K562 (cell line): Measurements from ENCODE around the gene ISYNA1. TPM values are rescaled to one million over a fixed set of nuclear protein-coding genes. Genes with fewer than 3 reads are reported as not detected.

ENCODE experiments used
- BRF1 ChIP-seq: IDR thresholded peaks from 3 replicates; pipeline ENCODE4 v1.6.1; 2011; ENCODE audit warnings: borderline replicate concordance, mild to moderate bottlenecking; ENCODE audit not compliant: insufficient read length; ENCODE audit errors: extremely low read depth
- DIDO1 ChIP-seq: fragments of 450-650 bp; IDR thresholded peaks from 2 replicates; pipeline ENCODE4 v1.6.1; 2016; ENCODE audit warnings: low read depth, missing biosample characterization, missing genetic modification characterization
- EP400 ChIP-seq: fragments of 450-650 bp; IDR thresholded peaks from 2 replicates; pipeline ENCODE4 v1.6.1; 2017; ENCODE audit warnings: antibody characterized with exemption, mild to moderate bottlenecking, moderate library complexity
- L3MBTL2 ChIP-seq: fragments of 450-650 bp; IDR thresholded peaks from 2 replicates; pipeline ENCODE4 v1.6.1; 2016; ENCODE audit warnings: mild to moderate bottlenecking, moderate library complexity
- RAD21 ChIP-seq, 2 experiments: fragments of 250-450 bp in 1 of 2; fragments of 450-650 bp in 1 of 2; sonication (Bioruptor Pico) in 1 of 2; formaldehyde crosslinking in 1 of 2; IDR thresholded peaks in 1 of 2; conservative IDR thresholded peaks in 1 of 2; 2 replicates each; pipeline versions ENCODE4 v1.4.0 to v1.8.0; 2020 to 2022; ENCODE audit warnings: mild to moderate bottlenecking in 2 of 2, moderate library complexity in 1 of 2
- SMC3 ChIP-seq: conservative IDR thresholded peaks from 2 replicates; pipeline ENCODE4 v1.6.1; 2011; ENCODE audit warnings: low read depth, low read length, improper control_type of control experiment; ENCODE audit not compliant: insufficient read depth
- TBL1XR1 ChIP-seq, 2 experiments: IDR thresholded peaks; 2 replicates each; pipeline ENCODE4 v1.6.1; 2012; ENCODE audit warnings: improper control_type of control experiment in 2 of 2, low read length in 2 of 2, mild to moderate bottlenecking in 1 of 2
- ZNF561 ChIP-seq: fragments of 450-650 bp; formaldehyde crosslinking; conservative IDR thresholded peaks from 2 replicates; pipeline ENCODE4 v1.4.0; 2020; ENCODE audit warnings: mild to moderate bottlenecking, moderate library complexity
- polyA plus RNA-seq, 8 experiments: library from polyadenylated mRNA; depleted of rRNA in 4 of 8; stranded (reverse) in 5 of 8; unstranded in 3 of 8; fragments of >200 nt; fragmentation: Nextera tagmentation in 2 of 8; fragmentation: Illumina TruSeq in 1 of 8; extraction: Ambion mirVana in 2 of 8; extraction: Trizol in 1 of 8; gene quantifications; 2 replicates each; pipeline versions ENCODE4 v1.2.1 to v1.2.3, GENCODE V29; 2011 to 2014; ENCODE audit warnings: inconsistent platforms in 1 of 8, missing spikeins in 1 of 8
- total RNA-seq, 7 experiments: library from RNA; depleted of rRNA in 6 of 7; stranded (reverse); fragments of >200 nt in 6 of 7; fragmentation: Illumina TruSeq in 2 of 7; extraction: Trizol in 2 of 7; gene quantifications; 2 replicates each; pipeline versions ENCODE4 v1.2.1 to v1.2.3, GENCODE V29; 2011 to 2021; ENCODE audit warnings: low replicate concordance in 1 of 7
- TF ChIP-seq, protein P1 (sequence below): fragments of 250-450 bp; sonication (Bioruptor Pico); IDR thresholded peaks from 2 replicates; pipeline ENCODE4 v1.5.0; 2022; ENCODE audit warnings: mild to moderate bottlenecking
- TF ChIP-seq, protein P2 (sequence below), 2 experiments: fragments of 450-650 bp; IDR thresholded peaks; 2 replicates each; pipeline ENCODE4 v1.6.1; 2016; ENCODE audit warnings: mild to moderate bottlenecking in 2 of 2, borderline replicate concordance in 1 of 2, low read depth in 1 of 2, moderate library complexity in 1 of 2
- TF ChIP-seq, protein P3 (sequence below), 2 experiments: fragments of 150-350 bp in 1 of 2; IDR thresholded peaks; 2 replicates each; pipeline ENCODE4 v1.6.1; 2012 to 2016; ENCODE audit warnings: low read depth in 2 of 2, low read length in 2 of 2, mild to moderate bottlenecking in 1 of 2, moderate library complexity in 1 of 2

The ISYNA1 gene
- total and polyA plus RNA-seq, 9 of the 15 experiments (the other 6 are each of a cell fraction or from before 2014, with no cell fraction given), result 21.8 to 460 (median 93.2) TPM

- TF ChIP-seq, protein P1, sequence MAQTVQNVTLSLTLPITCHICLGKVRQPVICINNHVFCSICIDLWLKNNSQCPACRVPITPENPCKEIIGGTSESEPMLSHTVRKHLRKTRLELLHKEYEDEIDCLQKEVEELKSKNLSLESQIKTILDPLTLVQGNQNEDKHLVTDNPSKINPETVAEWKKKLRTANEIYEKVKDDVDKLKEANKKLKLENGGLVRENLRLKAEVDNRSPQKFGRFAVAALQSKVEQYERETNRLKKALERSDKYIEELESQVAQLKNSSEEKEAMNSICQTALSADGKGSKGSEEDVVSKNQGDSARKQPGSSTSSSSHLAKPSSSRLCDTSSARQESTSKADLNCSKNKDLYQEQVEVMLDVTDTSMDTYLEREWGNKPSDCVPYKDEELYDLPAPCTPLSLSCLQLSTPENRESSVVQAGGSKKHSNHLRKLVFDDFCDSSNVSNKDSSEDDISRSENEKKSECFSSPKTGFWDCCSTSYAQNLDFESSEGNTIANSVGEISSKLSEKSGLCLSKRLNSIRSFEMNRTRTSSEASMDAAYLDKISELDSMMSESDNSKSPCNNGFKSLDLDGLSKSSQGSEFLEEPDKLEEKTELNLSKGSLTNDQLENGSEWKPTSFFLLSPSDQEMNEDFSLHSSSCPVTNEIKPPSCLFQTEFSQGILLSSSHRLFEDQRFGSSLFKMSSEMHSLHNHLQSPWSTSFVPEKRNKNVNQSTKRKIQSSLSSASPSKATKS (CRISPR knock-in tag), result no peak
- TF ChIP-seq, protein P2, sequence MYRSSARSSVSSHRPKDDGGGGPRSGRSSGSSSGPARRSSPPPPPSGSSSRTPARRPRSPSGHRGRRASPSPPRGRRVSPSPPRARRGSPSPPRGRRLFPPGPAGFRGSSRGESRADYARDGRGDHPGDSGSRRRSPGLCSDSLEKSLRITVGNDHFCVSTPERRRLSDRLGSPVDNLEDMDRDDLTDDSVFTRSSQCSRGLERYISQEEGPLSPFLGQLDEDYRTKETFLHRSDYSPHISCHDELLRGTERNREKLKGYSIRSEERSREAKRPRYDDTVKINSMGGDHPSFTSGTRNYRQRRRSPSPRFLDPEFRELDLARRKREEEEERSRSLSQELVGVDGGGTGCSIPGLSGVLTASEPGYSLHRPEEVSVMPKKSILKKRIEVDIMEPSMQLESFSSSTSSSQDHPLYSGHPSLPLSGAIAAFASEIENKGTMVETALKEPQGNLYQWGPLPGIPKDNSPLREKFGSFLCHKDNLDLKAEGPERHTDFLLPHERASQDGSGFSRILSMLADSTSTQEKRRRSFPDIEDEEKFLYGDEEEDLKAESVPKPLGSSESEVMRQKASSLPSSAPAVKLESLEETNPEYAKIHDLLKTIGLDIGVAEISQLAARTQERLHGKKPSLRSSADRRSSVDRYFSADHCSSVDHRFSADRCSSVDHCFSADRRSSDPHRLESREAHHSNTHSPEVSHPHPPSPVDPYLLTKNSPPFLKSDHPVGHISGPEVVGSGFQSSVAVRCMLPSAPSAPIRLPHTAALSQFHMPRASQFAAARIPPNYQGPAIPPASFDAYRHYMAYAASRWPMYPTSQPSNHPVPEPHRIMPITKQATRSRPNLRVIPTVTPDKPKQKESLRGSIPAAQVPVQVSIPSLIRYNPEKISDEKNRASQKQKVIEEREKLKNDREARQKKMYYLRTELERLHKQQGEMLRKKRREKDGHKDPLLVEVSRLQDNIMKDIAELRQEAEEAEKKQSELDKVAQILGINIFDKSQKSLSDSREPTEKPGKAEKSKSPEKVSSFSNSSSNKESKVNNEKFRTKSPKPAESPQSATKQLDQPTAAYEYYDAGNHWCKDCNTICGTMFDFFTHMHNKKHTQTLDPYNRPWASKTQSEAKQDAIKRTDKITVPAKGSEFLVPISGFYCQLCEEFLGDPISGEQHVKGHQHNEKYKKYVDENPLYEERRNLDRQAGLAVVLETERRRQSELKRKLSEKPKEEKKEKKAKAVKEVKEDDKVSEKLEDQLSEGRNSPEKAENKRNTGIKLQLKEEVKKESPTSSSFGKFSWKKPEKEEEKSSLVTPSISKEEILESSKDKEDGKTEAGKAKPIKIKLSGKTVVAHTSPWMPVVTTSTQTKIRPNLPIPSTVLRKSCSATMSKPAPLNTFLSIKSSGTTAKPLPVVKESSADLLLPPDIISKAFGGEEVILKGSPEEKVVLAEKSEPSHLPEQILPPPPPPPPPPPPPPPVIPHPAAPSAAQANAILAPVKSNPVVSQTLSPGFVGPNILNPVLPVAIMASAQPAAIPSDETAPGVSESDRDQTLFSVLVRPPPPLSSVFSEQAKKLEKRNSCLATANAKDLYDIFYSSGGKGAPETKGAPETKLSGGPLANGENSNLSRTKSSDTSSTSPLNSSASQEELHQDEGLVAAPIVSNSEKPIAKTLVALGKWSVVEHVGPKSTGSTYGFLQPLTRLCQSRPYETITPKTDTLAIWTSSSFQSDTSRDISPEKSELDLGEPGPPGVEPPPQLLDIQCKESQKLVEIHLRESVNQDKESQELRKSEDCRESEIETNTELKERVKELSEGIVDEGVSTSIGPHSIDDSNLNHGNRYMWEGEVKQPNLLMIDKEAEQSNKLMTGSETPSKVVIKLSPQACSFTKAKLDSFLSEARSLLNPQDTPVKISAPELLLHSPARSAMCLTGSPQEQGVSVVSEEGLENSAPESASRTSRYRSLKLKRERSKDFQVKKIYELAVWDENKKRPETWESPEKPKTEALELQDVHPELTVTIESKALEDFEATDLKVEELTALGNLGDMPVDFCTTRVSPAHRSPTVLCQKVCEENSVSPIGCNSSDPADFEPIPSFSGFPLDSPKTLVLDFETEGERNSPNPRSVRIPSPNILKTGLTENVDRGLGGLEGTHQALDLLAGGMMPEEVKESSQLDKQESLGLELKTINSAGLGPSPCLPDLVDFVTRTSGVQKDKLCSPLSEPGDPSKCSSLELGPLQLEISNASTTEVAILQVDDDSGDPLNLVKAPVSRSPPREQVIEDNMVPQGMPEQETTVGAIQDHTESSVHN (IDR thresholded peaks at IDR 0.05; ENCODE audit: borderline replicate concordance in 1 of 2, low read depth in 1 of 2), result no peak
- TF ChIP-seq DIDO1 (no peak), TBL1XR1 (IDR thresholded peaks at IDR 0.05; ENCODE audit: low read length in 2 of 2) (peak; percentile 47 to 83), L3MBTL2 (peak; percentile 67), RAD21 (CRISPR knock-in tag; conservative IDR thresholded peaks at IDR 0.05 in 1 of 2, IDR thresholded peaks at IDR 0.05 in 1 of 2) (peak; percentile 73 to 79), BRF1 (no peak), SMC3 (peak; percentile 57), ZNF561 (no peak), EP400 (peak; percentile 67; the same call in 1 of the 2 replicates)
- TF ChIP-seq, protein P3, sequence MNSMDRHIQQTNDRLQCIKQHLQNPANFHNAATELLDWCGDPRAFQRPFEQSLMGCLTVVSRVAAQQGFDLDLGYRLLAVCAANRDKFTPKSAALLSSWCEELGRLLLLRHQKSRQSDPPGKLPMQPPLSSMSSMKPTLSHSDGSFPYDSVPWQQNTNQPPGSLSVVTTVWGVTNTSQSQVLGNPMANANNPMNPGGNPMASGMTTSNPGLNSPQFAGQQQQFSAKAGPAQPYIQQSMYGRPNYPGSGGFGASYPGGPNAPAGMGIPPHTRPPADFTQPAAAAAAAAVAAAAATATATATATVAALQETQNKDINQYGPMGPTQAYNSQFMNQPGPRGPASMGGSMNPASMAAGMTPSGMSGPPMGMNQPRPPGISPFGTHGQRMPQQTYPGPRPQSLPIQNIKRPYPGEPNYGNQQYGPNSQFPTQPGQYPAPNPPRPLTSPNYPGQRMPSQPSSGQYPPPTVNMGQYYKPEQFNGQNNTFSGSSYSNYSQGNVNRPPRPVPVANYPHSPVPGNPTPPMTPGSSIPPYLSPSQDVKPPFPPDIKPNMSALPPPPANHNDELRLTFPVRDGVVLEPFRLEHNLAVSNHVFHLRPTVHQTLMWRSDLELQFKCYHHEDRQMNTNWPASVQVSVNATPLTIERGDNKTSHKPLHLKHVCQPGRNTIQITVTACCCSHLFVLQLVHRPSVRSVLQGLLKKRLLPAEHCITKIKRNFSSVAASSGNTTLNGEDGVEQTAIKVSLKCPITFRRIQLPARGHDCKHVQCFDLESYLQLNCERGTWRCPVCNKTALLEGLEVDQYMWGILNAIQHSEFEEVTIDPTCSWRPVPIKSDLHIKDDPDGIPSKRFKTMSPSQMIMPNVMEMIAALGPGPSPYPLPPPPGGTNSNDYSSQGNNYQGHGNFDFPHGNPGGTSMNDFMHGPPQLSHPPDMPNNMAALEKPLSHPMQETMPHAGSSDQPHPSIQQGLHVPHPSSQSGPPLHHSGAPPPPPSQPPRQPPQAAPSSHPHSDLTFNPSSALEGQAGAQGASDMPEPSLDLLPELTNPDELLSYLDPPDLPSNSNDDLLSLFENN (IDR thresholded peaks at IDR 0.05; ENCODE audit: low read depth in 2 of 2, low read length in 2 of 2), result peak in 1 of 2 experiments; percentile 93; a peak in 2 of 4 replicates
Measured at GRCh38 chr19:18385675-18386542, 52.0 kb downstream of the ISYNA1 start, which contains the start of gene GDF15 (continued).
